Neural progenitor cell (in vitro differentiated cells): ENCODE results near the gene CHST15.

Experiments
- CTCF ChIP-seq: fragments of 200-600 bp; sonication (generic); IDR thresholded peaks from 2 replicates; pipeline ENCODE4 v1.5.1; 2017; ENCODE audit warnings: antibody characterized with exemption, mild to moderate bottlenecking
- EZH2 ChIP-seq: fragments of 200-600 bp; sonication (generic); IDR thresholded peaks from 2 replicates; pipeline ENCODE4 v1.6.1; 2017; ENCODE audit warnings: antibody characterized with exemption, mild to moderate bottlenecking, moderate library complexity

DNA sequence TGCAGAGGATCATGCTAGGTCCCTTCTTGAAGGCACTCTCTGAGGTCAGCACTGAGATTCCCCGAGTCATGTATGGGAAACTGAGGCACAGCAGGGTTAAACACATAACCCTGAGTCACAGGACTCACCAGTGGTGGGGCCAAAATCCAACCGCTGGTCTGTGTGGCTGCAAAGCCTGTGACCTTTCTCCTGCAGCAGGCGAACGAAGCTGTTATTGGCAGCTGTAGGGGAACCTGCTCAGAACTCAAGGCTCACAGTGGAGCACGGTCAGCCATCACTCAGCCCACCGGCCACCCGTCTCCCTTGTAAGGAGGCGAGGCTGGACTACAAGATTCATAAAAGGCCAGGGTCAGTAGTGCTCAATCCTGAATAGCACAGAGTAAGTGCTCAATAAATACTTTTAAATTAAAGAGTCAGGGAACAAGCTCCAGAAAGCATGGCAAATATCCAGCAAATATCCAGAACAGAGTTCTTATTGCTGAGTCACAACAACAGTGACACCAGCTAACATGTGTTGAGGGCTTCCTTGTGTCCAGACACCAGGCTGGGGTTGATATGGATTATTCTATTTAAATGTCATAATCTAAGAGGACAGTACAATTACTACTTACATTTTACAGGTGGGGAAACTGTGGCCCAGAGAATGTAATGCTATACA is 34.9 kb downstream of the CHST15 start:
- no peak for TF ChIP-seq CTCF
- TF ChIP-seq EZH2 = no peak
